ENCODE results near the gene ADGRG2. TPM values are rescaled to one million over a fixed set of nuclear protein-coding genes. Genes with fewer than 3 reads are reported as not detected.

Gene ADGRG2
- polyA plus RNA-seq, 3 donors: not detected

DNA sequence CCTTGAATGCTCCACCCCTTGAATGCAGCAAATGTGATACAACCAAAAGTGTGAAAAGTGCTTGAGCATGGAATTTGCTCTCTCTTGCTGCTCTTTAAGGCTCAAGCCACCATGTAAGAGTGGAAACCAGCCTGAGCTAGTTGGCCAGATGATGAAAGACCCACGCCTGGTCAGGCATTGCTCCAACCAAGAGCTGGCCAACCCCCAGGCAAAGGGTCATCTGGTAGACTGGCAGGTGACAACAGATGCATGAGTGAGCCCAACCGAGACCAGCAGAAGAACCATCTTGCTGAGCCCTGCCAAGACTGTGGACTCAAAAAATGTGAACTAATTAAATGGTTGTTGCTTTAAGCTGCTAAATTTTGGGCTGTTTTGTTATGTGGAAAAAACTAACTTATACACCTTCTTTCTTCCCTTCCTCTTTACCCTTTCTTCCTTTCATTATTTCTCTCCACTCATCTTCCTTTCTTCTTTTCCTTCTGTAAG, 32.7 kb downstream of the ADGRG2 start:
- H3K9me3 ChIP-seq (replicated peaks in 1 of 2; ENCODE audit: control insufficient read depth in 1 of 2, insufficient read depth in 1 of 2, low read length in 2 of 2): peaks cover 8% of the 10 kb centered on the region in 2 donors
- H3K27me3 ChIP-seq (ENCODE audit: control insufficient read depth in 2 of 2, insufficient read depth in 2 of 2, low read length in 2 of 2): no peaks in the 10 kb centered on the region
- TF ChIP-seq, protein P1, sequence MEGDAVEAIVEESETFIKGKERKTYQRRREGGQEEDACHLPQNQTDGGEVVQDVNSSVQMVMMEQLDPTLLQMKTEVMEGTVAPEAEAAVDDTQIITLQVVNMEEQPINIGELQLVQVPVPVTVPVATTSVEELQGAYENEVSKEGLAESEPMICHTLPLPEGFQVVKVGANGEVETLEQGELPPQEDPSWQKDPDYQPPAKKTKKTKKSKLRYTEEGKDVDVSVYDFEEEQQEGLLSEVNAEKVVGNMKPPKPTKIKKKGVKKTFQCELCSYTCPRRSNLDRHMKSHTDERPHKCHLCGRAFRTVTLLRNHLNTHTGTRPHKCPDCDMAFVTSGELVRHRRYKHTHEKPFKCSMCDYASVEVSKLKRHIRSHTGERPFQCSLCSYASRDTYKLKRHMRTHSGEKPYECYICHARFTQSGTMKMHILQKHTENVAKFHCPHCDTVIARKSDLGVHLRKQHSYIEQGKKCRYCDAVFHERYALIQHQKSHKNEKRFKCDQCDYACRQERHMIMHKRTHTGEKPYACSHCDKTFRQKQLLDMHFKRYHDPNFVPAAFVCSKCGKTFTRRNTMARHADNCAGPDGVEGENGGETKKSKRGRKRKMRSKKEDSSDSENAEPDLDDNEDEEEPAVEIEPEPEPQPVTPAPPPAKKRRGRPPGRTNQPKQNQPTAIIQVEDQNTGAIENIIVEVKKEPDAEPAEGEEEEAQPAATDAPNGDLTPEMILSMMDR (IDR thresholded peaks at IDR 0.05): no peak
- Mint-ChIP-seq H3K27me3 (ENCODE audit: low read depth in 3 of 3) (peaks cover 1 to 5% (median 5%) of the 10 kb centered on the region in 3 donors), H3K4me3 (no peak overlapping the region), H3K9me3 (peaks cover 5 to 30% (median 12%) of the 10 kb centered on the region in 7 donors), H3K27ac (no peak overlapping the region), H3K36me3 (no peaks in the 10 kb centered on the region), H3K4me1 (peaks cover 8% of the 10 kb centered on the region)
- no peak overlapping the region for H3K27ac ChIP-seq (ENCODE audit: low read depth in 1 of 2, low read length in 2 of 2)
- WGBS (ENCODE audit: insufficient coverage): no CpG with 5 or more reads among the region's 2 CpGs
- H3K9ac ChIP-seq (ENCODE audit: insufficient read depth, low read length, poor library complexity, severe bottlenecking): no peak overlapping the region
- H2AFZ ChIP-seq (ENCODE audit: insufficient read depth, low read depth, low read length, poor library complexity, severe bottlenecking): no peak overlapping the region
- no peaks in the 10 kb centered on the region for H4K20me1 ChIP-seq (ENCODE audit: insufficient read depth, low read length)
- H3K79me2 ChIP-seq (ENCODE audit: insufficient read depth, low read length): no peaks in the 10 kb centered on the region
- H3K4me2 ChIP-seq (replicated peaks; ENCODE audit: extremely low read depth, low read length, poor library complexity, severe bottlenecking): no peak overlapping the region
- no peaks in the 10 kb centered on the region for H3K36me3 ChIP-seq (replicated peaks in 1 of 2; ENCODE audit: control insufficient read depth in 1 of 2, insufficient read depth in 2 of 2, low read length in 2 of 2)
- no peak overlapping the region for H3K4me3 ChIP-seq (replicated peaks in 1 of 3; ENCODE audit: low read depth in 2 of 3, low read length in 3 of 3)
- peaks cover 0 to 7% of the 10 kb centered on the region in 2 donors for H3K4me1 ChIP-seq (ENCODE audit: control insufficient read depth in 1 of 2, insufficient read depth in 2 of 2, low read length in 2 of 2)
- intact Hi-C loops (cut with micrococcal nuclease): no loop called here
- no peak for DNase-seq

DNA sequence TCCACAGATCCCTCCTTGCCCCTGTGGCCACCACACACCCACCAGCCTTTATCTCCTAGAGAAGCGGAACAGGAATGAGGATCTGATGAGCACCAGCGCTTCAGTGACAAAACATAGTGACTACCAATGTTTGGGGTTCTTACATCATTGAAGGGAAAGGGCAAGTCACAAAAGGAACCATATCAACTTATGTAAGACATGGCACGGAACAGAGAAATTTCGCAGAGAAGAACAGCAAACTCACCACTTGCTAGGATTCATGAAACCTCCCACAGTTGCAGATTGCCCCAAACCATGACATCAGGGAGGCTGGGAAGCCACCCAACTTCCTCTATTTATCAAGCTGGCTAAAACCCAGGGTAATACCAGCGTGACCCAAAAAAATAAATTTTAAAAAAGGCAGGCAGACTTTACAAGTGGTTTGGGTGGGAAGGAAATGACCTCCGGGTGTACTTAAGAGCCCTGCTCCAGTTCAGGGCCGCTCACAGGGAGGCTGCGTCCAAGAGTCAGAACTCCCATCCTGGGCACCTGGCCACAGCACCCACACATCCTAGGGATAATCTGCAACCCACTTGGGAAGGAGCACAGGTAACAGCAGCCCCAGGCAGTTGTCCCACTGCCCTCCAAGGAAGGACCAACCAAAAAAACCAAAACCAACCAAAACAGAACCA, 36.0 kb downstream of the ADGRG2 start:
- H3K9me3 Mint-ChIP-seq: peaks cover 5 to 30% (median 13%) of the 10 kb centered on the region in 7 donors
- H3K4me2 ChIP-seq (replicated peaks; ENCODE audit: extremely low read depth, low read length, poor library complexity, severe bottlenecking): no peak overlapping the region
- peak overlapping the region; percentile 26 to 87 (median 41) for H3K27ac Mint-ChIP-seq
- no peaks in the 10 kb centered on the region for H3K27me3 ChIP-seq (ENCODE audit: control insufficient read depth in 2 of 2, insufficient read depth in 2 of 2, low read length in 2 of 2)
- no CpG with 5 or more reads among the region's 8 CpGs for WGBS (ENCODE audit: insufficient coverage)
- H3K27ac ChIP-seq (ENCODE audit: low read depth in 1 of 2, low read length in 2 of 2): peak overlapping the region; percentile 58 to 72
- H4K20me1 ChIP-seq (ENCODE audit: insufficient read depth, low read length): no peaks in the 10 kb centered on the region
- H3K4me3 ChIP-seq (replicated peaks in 1 of 3; ENCODE audit: low read depth in 2 of 3, low read length in 3 of 3): no peak overlapping the region
- H2AFZ ChIP-seq (ENCODE audit: insufficient read depth, low read depth, low read length, poor library complexity, severe bottlenecking): no peak overlapping the region
- H3K4me3 Mint-ChIP-seq: no peak overlapping the region
- H3K4me1 Mint-ChIP-seq: peaks cover 8% of the 10 kb centered on the region
- peaks cover under 1 to 5% (median 5%) of the 10 kb centered on the region in 3 donors for H3K27me3 Mint-ChIP-seq (ENCODE audit: low read depth in 3 of 3)
- TF ChIP-seq, protein P1 (IDR thresholded peaks at IDR 0.05): no peak
- H3K9ac ChIP-seq (ENCODE audit: insufficient read depth, low read length, poor library complexity, severe bottlenecking): no peak overlapping the region
- H3K36me3 Mint-ChIP-seq: no peaks in the 10 kb centered on the region
- H3K79me2 ChIP-seq (ENCODE audit: insufficient read depth, low read length): no peaks in the 10 kb centered on the region
- peaks cover 8% of the 10 kb centered on the region in 2 donors for H3K9me3 ChIP-seq (replicated peaks in 1 of 2; ENCODE audit: control insufficient read depth in 1 of 2, insufficient read depth in 1 of 2, low read length in 2 of 2)
- peaks cover 0 to 7% of the 10 kb centered on the region in 2 donors for H3K4me1 ChIP-seq (ENCODE audit: control insufficient read depth in 1 of 2, insufficient read depth in 2 of 2, low read length in 2 of 2)
- intact Hi-C loops (cut with micrococcal nuclease): no loop called here
- DNase-seq: peak; percentile 53 to 81 (median 55)
- no peaks in the 10 kb centered on the region for H3K36me3 ChIP-seq (replicated peaks in 1 of 2; ENCODE audit: control insufficient read depth in 1 of 2, insufficient read depth in 2 of 2, low read length in 2 of 2)

Measured in CD14-positive monocyte (primary cell).